GM18873 (cell line): ENCODE measurements around the gene MEGF11.

Experiments used
- ATAC-seq: cut with Tn5 transposase; IDR thresholded peaks from one replicate; pipeline ENCODE4 v1.9.1; 2021; ENCODE audit warnings: mild to moderate bottlenecking, moderate library complexity, moderate number of reproducible peaks; ENCODE audit not compliant: unreplicated experiment, low FRiP score

Gene MEGF11

DNA sequence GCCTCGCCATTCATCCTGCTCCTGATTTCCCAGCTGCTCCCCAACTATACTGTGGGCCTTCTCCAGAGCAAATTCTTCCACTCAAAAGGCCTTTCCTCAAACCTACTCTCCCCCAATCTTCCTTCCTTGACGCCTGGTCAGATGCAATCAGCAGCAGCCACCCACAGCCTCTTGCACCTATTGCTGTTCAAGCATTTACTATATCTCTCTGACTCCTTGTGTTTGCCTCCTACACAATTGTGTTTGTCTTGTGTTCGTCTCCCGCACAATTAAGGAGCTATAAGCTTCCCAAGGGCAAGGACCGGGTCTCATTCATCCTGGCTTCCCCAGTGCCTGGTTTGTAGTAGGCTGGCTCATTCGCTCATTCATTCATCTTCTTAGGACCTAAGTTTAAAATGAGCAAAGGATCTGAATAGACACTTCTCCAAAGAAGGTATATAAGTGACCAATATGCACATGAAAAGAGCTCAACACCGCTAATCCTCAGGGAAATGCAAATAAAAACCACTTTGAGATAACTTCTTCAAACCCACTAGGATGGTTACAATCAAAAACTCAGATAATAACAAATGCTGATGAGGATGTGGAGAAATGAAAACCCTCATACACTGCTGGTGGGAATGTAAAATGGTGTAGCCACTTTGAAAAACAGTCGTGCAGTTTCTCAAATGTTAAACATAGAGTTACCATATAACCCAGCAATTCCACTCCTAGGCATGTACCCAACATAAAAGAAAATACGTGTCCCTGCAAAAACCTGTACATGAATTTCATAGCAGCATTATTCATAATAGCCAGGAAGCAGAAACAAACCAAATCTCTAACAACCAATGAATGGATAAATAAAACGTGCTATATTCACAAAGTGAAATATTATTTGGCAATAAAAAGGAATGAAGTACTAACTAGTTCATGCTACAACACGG, 31.0 kb downstream of the MEGF11 start:
- no peak for ATAC-seq

- no peak for ATAC-seq
Observed at GRCh38 chr15:66221126-66221525, 32.4 kb downstream of the MEGF11 start.

DNA sequence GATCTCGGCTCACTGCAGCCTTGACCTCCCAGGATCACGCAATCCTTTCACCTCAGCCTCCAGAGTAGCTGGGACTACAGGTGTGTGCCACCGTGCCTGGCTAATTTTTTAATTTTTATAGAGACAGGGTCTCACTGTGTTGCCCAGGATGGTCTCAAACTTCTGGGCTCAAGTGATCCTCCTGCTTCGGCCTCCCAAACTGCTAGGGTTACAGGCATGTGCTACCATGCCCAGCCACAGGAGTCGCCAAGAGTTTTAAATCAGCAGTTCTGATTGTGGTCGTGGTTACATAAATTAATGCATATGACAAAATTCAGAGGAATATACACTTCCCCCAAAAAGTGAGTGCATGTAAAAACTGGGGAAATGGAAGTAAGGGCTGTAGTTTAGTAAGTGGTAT, 32.9 kb downstream of the MEGF11 start:
- ATAC-seq = no peak

DNA sequence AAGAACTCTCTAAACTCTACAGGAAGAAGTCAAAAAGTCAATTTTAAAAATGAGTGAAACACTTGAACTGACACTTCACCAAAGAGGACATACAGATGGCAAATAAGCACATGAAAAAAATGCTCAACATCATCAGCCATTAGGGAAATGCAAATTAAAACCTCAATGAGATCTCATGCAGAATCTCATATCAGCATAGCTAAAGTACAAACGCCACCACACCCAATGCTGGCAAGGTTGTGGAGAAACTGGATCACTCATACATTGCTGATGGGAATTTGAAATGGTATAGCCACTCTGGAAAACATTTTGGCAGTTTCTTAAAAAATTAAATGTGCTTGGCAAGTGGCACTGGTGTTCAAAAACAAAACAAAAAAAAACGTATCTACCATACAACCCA, 34.2 kb downstream of the MEGF11 start:
- no peak for ATAC-seq

GRCh38 chr15:66216806-66217205, 36.7 kb downstream of the MEGF11 start:
- no peak for ATAC-seq

- no peak for ATAC-seq
Observed at GRCh38 chr15:66215811-66216210, 37.7 kb downstream of the MEGF11 start.

- ATAC-seq = no peak
Observed at GRCh38 chr15:66214246-66214645, 39.3 kb downstream of the MEGF11 start.

GRCh38 chr15:66212563-66212921, 41.0 kb downstream of the MEGF11 start:
- no peak for ATAC-seq

- ATAC-seq = no peak
Observed at GRCh38 chr15:66211670-66212562, 41.6 kb downstream of the MEGF11 start.

DNA sequence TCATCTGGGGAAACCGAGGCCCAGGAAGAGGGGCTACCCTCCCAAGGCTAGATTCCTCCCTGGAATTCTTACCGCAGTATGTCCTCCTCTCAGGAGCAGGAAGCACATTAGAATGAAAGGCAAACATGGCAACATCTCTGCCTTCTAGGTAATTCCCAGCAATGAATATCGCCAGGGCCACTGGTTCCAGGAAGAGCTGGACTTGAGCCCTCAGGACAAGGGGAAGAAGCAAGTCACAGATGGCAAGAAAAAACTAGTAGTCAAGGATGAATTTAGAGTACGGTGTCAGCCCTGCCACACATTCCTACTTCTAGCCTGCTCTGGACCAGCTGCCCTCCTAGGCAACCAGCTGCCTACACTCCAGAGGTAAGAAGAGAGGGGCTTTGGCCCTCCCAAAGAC, 42.9 kb downstream of the MEGF11 start:
- ATAC-seq = no peak

DNA sequence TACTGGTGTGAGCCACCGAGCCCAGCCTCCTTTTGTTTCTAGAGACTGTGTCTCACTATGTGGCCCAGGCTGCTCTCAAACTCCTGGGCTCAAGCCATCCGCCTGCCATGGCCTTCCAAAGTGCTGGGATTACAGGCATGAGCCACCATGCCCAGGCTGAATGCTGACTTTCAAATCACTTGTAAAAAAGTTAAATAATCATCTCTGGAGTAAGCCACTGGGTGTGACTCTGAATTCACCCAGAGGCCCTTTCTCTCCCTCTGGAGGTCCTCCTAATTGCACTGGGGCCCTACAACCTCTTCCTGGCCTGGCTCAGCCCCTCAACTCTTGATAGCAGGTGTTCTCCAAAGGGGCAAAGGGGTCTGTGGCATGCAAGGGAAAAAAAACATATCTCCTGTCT, 54.8 kb downstream of the MEGF11 start:
- ATAC-seq = no peak

- ATAC-seq = no peak
Observed at GRCh38 chr15:66196602-66197001, 56.9 kb downstream of the MEGF11 start.

GRCh38 chr15:66195621-66196230, 57.8 kb downstream of the MEGF11 start:
- ATAC-seq = no peak

DNA sequence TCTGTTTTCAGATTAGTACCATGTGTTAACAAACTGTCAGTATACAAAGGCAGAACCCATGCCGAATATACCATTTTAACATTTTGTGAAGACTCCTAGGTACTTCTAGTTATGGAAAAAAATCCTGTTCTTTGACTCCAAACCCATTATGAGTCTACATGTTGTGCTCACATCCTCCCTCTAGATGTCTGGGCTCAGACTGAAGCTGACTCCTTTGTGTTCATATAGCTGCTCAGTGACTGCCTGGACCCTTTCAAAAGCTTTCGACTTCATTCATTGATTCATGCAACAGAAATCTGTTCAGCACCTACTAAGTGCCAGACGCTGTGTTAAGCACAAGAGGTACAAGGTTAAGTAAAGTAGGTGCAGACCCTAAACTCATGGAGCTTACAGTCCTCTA, 60.5 kb downstream of the MEGF11 start:
- no peak for ATAC-seq

DNA sequence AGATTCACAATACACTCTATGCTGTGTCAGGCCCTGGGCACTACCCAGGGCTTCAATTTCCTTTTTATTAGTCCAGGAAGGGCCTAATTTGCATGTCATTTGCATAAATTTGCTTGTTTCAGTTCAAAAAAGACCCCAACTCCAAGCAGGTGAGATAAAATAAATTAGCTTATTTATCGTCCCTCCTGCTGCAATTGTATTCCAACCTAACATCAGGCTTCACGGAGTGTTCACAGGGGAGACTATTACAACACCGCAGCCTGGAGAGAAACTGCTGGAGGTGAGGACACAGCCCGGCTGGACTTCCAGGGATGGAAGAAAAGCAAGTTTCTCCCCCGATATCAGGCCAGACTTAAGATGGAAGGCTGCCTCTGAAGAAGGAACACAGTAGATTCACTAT, 62.8 kb downstream of the MEGF11 start:
- no peak for ATAC-seq

DNA sequence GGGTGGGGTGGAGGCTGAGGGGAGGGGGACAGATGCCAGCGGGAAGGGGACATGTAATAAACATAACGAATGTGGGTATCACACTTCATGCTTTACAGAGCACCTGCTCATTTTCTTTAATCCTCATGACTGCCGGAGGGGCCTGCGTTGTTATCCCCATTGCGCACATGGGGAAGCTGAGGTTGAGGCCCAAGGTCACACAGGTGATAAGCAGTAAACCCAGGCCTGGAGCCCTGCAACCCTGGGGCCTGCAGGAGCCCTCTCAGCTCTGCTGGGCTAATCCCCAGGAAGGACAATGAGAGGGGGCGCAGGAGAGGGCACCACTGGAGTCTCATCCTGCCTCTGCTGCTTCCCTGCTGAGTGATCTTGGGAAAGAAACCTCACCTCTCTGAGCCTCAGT, 64.3 kb downstream of the MEGF11 start:
- ATAC-seq = no peak

GRCh38 chr15:66188464-66188863, 65.1 kb downstream of the MEGF11 start:
- ATAC-seq = no peak

DNA sequence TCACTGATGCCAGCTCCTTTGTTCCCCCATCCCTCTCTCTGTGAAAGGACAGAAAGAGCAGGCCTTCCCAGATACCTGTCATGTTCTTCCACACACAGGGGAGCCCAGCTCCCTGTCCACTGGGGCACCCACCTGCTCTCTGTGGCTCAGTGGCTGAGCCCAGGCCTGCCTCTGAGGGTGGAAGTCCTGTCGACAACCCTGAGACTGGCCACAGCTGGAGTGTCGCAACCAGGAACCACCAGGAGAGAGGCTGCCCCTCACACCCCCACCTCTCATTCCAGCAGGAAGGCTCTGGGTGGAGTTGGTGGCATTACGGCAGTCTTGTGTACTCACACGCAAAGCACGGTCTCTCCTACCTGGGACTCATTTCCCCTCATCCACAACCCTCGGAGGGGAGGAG, 66.3 kb downstream of the MEGF11 start:
- no peak for ATAC-seq

- ATAC-seq = no peak
Observed at GRCh38 chr15:66186049-66186825, 67.3 kb downstream of the MEGF11 start.
